HG02970 (cell line): Measurements from ENCODE around the gene CREG1.
"Not testable (repeated sequence)": the region's sequence is repeated elsewhere in the genome, so short reads cannot be mapped to it uniquely, and the experiment has no call there.

Source experiments
- ATAC-seq: cut with Tn5 transposase; IDR thresholded peaks from one replicate; pipeline ENCODE4 v1.9.1; 2021; ENCODE audit warnings: mild to moderate bottlenecking, moderate library complexity, moderate number of reproducible peaks; ENCODE audit not compliant: unreplicated experiment, low FRiP score

The CREG1 gene

DNA sequence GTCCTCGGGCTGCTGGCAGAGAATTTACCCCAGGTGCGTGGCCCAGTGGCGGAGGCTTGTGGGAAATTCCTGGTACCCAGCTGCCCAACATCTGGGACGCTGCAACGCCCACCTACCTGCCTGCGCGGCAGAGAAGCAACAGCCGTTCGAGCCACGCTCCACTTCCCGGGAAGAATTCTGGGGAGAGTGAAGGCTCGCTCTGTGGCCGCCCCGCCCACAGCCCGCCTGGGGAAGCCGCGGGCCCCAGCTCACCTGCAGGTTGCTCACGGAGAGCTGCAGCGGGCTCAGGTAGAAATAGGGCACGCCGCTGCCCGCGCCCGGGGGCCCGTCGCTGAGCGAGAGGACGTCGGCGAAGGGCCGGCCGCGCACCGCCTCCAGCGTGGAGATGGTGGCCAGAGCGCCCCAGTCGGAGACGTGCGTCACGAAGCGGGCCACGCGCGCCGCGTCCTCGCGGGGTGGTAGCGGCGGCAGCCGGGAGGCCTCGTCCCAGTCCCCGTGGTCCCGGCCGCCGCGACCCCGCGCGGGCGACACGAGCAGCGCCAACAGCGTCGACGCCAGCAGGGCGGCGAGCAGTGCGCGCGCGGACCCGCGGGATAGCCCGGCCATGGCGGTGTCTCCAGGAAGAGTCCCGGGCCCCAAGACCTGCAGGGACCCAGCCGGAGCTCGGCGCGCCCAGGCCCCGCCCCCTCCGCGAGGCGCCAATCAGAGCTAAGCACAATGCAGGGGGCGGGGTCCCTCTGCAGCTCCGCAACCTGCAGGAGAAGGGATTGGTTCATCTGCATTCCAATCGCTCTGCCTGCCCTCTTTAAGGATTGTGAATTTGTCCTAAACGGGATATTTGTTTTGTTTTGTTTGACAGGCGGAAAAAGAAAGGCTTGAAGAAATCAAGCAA lies at the start of gene CREG1:
TSS of gene CREG1 (minus strand) at position 627 of the 892 bp plus-strand sequence.
- peak; percentile 93 for ATAC-seq

DNA sequence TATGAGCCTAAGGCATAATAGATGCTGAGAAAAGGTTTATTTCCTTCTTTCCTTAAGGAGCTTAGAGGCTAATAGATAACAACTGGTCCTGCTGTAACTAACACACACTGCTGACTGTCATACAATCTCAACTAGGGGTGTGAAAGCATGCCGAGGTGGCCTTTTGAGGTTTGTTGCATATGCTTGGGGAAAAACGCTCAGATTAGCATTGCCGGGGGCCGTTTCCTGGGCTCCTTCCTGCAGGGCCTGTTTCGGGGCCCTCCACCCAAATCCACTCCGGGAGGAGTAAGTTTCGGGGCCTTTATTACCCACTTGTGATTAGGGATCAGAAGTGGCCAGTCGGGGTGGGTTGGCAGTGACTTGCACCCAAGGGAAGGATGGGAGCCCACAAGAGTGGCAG lies 49.3 kb upstream of the CREG1 start:
- ATAC-seq = no peak

GRCh38 chr1:167601442-167602383 lies 48.2 kb upstream of the CREG1 start:
- ATAC-seq = no peak

- ATAC-seq = peak; percentile 66
These were observed 46.5 kb upstream of the CREG1 start for GRCh38 chr1:167599957-167600581.

GRCh38 chr1:167594822-167595221 lies 41.3 kb upstream of the CREG1 start:
- ATAC-seq = no peak

GRCh38 chr1:167593860-167594259 lies 40.3 kb upstream of the CREG1 start:
- no peak for ATAC-seq

DNA sequence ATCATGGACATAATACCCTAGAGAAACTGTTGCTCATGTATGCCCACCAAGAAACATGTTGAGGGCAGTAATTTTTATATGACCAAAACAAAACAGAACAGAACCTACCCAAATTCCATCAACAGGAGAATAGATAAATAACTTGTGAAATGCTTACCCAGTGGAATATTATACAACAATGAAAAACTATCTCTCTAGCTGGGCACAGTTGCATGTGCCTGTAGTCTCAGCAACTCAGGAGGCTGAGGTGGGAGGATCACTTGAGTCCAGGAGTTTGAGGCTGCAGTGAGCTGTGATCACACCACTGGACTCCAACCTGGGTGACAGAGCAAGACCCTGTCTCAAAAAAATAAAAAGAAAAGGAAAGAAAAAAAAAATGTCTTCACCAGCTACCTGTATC lies 38.9 kb upstream of the CREG1 start:
- no peak for ATAC-seq

- ATAC-seq = no peak
These were observed 34.8 kb upstream of the CREG1 start for GRCh38 chr1:167588361-167588760.

GRCh38 chr1:167587872-167588271 lies 34.3 kb upstream of the CREG1 start:
- ATAC-seq = no peak

- no peak for ATAC-seq
These were observed 33.8 kb upstream of the CREG1 start for GRCh38 chr1:167587342-167587741.

- no peak for ATAC-seq
These were observed 31.0 kb upstream of the CREG1 start for GRCh38 chr1:167584581-167584980.

GRCh38 chr1:167582722-167583121 lies 29.2 kb upstream of the CREG1 start:
- ATAC-seq = no peak

GRCh38 chr1:167582064-167582463 lies 28.5 kb upstream of the CREG1 start:
- ATAC-seq = no peak

DNA sequence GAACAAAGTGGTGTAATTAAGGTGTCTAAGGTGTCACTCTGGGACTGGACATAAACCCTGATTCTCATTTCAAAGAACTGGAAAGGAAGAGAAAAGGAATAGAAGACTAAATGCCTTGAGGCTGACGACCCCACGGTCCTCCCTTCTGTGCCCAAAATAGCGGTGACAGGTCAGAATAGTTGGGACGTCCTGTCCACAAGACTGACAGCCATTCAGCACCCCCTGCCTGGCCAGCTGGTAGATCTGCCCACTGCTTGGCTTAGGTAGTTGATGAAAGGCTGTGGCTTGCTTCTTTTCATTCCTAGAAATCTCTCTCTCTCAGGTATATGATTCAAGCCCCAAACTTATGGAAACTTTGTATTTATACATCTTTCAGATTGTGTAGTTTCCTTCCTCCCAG lies 26.4 kb upstream of the CREG1 start:
- ATAC-seq = no peak

- no peak for ATAC-seq
These were observed 25.5 kb upstream of the CREG1 start for GRCh38 chr1:167578939-167579521.

DNA sequence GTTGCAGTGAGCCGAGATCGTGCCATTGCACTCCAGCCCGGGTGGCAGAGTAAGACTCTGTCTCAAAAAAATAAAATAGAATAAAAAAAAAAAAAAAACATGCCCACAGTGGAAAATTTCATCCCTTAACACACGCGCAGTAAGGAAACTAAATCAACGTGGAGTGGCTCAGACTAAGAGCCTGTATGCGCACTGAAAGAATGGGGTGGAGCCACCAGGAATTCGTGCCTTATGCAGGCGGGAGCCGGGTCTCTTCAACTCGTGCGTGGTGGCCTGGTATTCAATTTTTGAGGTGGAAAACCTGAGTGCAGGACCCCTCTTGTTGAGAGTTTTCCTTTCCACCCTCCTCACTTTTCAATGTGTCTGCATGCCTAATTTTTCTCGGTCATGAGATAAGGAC lies 22.1 kb upstream of the CREG1 start:
- no peak for ATAC-seq

DNA sequence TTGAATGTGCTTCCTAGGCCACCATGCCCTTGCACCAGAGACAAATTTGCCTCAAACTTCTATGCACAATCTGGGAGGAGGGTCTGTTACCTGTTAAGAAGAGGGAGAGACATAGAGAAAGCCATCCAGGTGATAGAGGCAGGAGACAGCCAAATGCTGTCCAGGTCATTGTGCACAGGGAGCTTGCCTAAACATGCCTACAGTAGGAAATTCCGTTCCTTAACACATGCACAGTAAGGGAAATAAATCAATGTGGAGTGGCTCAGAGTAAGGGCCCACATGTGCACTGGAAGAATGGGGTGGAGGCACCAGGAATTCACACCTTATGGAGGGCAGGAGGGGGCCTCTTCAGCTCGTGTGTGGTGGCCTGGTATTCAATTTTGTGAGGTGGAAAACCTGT lies 19.5 kb upstream of the CREG1 start:
- ATAC-seq = no peak

GRCh38 chr1:167570712-167571111 lies 17.1 kb upstream of the CREG1 start:
- ATAC-seq = not testable (repeated sequence)

GRCh38 chr1:167567663-167568062 lies 14.1 kb upstream of the CREG1 start:
- ATAC-seq = no peak

GRCh38 chr1:167566766-167567165 lies 13.2 kb upstream of the CREG1 start:
- no peak for ATAC-seq
